Measurements from ENCODE around the gene TM6SF1. TPM values are rescaled to one million over a fixed set of nuclear protein-coding genes. Genes with fewer than 3 reads are reported as not detected.

The TM6SF1 gene
- total and polyA plus RNA-seq, 4 donors, result 4.7 to 15.6 (median 12.3) TPM

GRCh38 chr15:83112956-83113299 is 5.5 kb downstream of the TM6SF1 start:
- H3K4me1 ChIP-seq (ENCODE audit: control insufficient read depth, insufficient read depth, low read length), result peaks cover 12% of the 10 kb centered on the region
- WGBS (ENCODE audit: insufficient coverage), result 71% methylated on average over 2 of the region's 3 CpGs

GRCh38 chr15:83113881-83114674 is 6.6 kb downstream of the TM6SF1 start:
- Histone ChIP-seq H3K9me3 (ENCODE audit: control insufficient read depth, insufficient read depth, low read length) (no peaks in the 10 kb centered on the region), H3K4me3 (ENCODE audit: low read depth, low read length) (no peak overlapping the region), H3K4me1 (ENCODE audit: control insufficient read depth, insufficient read depth, low read length) (peaks cover under 1% of the 10 kb centered on the region), H3K27ac (ENCODE audit: low read depth, low read length) (no peak overlapping the region), H3K36me3 (ENCODE audit: control insufficient read depth, insufficient read depth, low read length) (peaks cover 18% of the 10 kb centered on the region), H3K27me3 (ENCODE audit: control insufficient read depth, insufficient read depth, low read length) (peaks cover 5% of the 10 kb centered on the region)
- no peak for DNase-seq (ENCODE audit: low read depth in 4 of 6, low spot score in 6 of 6)
- WGBS (ENCODE audit: insufficient coverage), result 94% methylated on average over 3 of the region's 5 CpGs

More at GRCh38 chr15:83112956-83113299, 5.5 kb downstream of the TM6SF1 start:
- DNase-seq (ENCODE audit: low read depth in 4 of 6, low spot score in 6 of 6), result no peak
- Histone ChIP-seq H3K27ac (ENCODE audit: low read depth, low read length) (no peak overlapping the region), H3K36me3 (ENCODE audit: control insufficient read depth, insufficient read depth, low read length) (peaks cover 21% of the 10 kb centered on the region), H3K9me3 (ENCODE audit: control insufficient read depth, insufficient read depth, low read length) (no peaks in the 10 kb centered on the region), H3K27me3 (ENCODE audit: control insufficient read depth, insufficient read depth, low read length) (peaks cover 16% of the 10 kb centered on the region), H3K4me3 (ENCODE audit: low read depth, low read length) (no peak overlapping the region)

- no peaks in the 10 kb centered on the region for H3K9me3 ChIP-seq (ENCODE audit: control insufficient read depth, insufficient read depth, low read length)
- 90% methylated on average over 3 of the region's 6 CpGs for WGBS (ENCODE audit: insufficient coverage)
- no peaks in the 10 kb centered on the region for H3K4me1 ChIP-seq (ENCODE audit: control insufficient read depth, insufficient read depth, low read length)
Observed at GRCh38 chr15:83114856-83115255, 7.4 kb downstream of the TM6SF1 start.

GRCh38 chr15:83115410-83115809 is 8.0 kb downstream of the TM6SF1 start:
- Histone ChIP-seq H3K4me1 (ENCODE audit: control insufficient read depth, insufficient read depth, low read length) (no peaks in the 10 kb centered on the region), H3K27ac (ENCODE audit: low read depth, low read length) (no peak overlapping the region), H3K27me3 (ENCODE audit: control insufficient read depth, insufficient read depth, low read length) (no peaks in the 10 kb centered on the region), H3K4me3 (ENCODE audit: low read depth, low read length) (no peak overlapping the region), H3K9me3 (ENCODE audit: control insufficient read depth, insufficient read depth, low read length) (no peaks in the 10 kb centered on the region), H3K36me3 (ENCODE audit: control insufficient read depth, insufficient read depth, low read length) (peaks cover 13% of the 10 kb centered on the region)
- DNase-seq (ENCODE audit: low read depth in 4 of 6, low spot score in 6 of 6), result no peak
- WGBS (ENCODE audit: insufficient coverage), result 100% methylated on average over 1 of the region's 3 CpGs

More at GRCh38 chr15:83114856-83115255, 7.4 kb downstream of the TM6SF1 start:
- H3K36me3 ChIP-seq (ENCODE audit: control insufficient read depth, insufficient read depth, low read length), result peaks cover 13% of the 10 kb centered on the region
- H3K27ac ChIP-seq (ENCODE audit: low read depth, low read length), result no peak overlapping the region
- H3K27me3 ChIP-seq (ENCODE audit: control insufficient read depth, insufficient read depth, low read length), result peaks cover 1% of the 10 kb centered on the region
- no peak for DNase-seq (ENCODE audit: low read depth in 4 of 6, low spot score in 6 of 6)
- no peak overlapping the region for H3K4me3 ChIP-seq (ENCODE audit: low read depth, low read length)

GRCh38 chr15:83115831-83116565 is 8.6 kb downstream of the TM6SF1 start:
- 96% methylated on average over 4 of the region's 11 CpGs for WGBS (ENCODE audit: insufficient coverage)

GRCh38 chr15:83118291-83118827 is 10.9 kb downstream of the TM6SF1 start:
- DNase-seq (ENCODE audit: low read depth in 4 of 6, low spot score in 6 of 6), result no peak
- H3K27me3 ChIP-seq (ENCODE audit: control insufficient read depth, insufficient read depth, low read length), result no peaks in the 10 kb centered on the region
- peaks cover 7% of the 10 kb centered on the region for H3K36me3 ChIP-seq (ENCODE audit: control insufficient read depth, insufficient read depth, low read length)
- no peaks in the 10 kb centered on the region for H3K9me3 ChIP-seq (ENCODE audit: control insufficient read depth, insufficient read depth, low read length)
- H3K4me1 ChIP-seq (ENCODE audit: control insufficient read depth, insufficient read depth, low read length), result no peaks in the 10 kb centered on the region
- WGBS (ENCODE audit: insufficient coverage), result 89% methylated on average over 6 of the region's 6 CpGs
- no peak overlapping the region for H3K4me3 ChIP-seq (ENCODE audit: low read depth, low read length)
- no peak overlapping the region for H3K27ac ChIP-seq (ENCODE audit: low read depth, low read length)

More at GRCh38 chr15:83115831-83116565, 8.6 kb downstream of the TM6SF1 start:
- H3K27ac ChIP-seq (ENCODE audit: low read depth, low read length), result no peak overlapping the region
- no peak for DNase-seq (ENCODE audit: low read depth in 4 of 6, low spot score in 6 of 6)
- H3K36me3 ChIP-seq (ENCODE audit: control insufficient read depth, insufficient read depth, low read length), result peaks cover 13% of the 10 kb centered on the region
- no peak overlapping the region for H3K4me3 ChIP-seq (ENCODE audit: low read depth, low read length)
- H3K27me3 ChIP-seq (ENCODE audit: control insufficient read depth, insufficient read depth, low read length), result no peaks in the 10 kb centered on the region
- H3K4me1 ChIP-seq (ENCODE audit: control insufficient read depth, insufficient read depth, low read length), result no peaks in the 10 kb centered on the region
- H3K9me3 ChIP-seq (ENCODE audit: control insufficient read depth, insufficient read depth, low read length), result no peaks in the 10 kb centered on the region

- Histone ChIP-seq H3K36me3 (ENCODE audit: control insufficient read depth, insufficient read depth, low read length) (peaks cover 2% of the 10 kb centered on the region), H3K4me3 (ENCODE audit: low read depth, low read length) (no peak overlapping the region), H3K27ac (ENCODE audit: low read depth, low read length) (no peak overlapping the region), H3K9me3 (ENCODE audit: control insufficient read depth, insufficient read depth, low read length) (no peaks in the 10 kb centered on the region), H3K4me1 (ENCODE audit: control insufficient read depth, insufficient read depth, low read length) (no peaks in the 10 kb centered on the region), H3K27me3 (ENCODE audit: control insufficient read depth, insufficient read depth, low read length) (no peaks in the 10 kb centered on the region)
- DNase-seq (ENCODE audit: low read depth in 4 of 6, low spot score in 6 of 6), result no peak
- 92% methylated on average over 4 of the region's 4 CpGs for WGBS (ENCODE audit: insufficient coverage)
Observed at GRCh38 chr15:83118968-83119367, 11.5 kb downstream of the TM6SF1 start.

- Histone ChIP-seq H3K9me3 (ENCODE audit: control insufficient read depth, insufficient read depth, low read length) (no peaks in the 10 kb centered on the region), H3K4me1 (ENCODE audit: control insufficient read depth, insufficient read depth, low read length) (no peaks in the 10 kb centered on the region), H3K27me3 (ENCODE audit: control insufficient read depth, insufficient read depth, low read length) (no peaks in the 10 kb centered on the region), H3K27ac (ENCODE audit: low read depth, low read length) (no peak overlapping the region), H3K36me3 (ENCODE audit: control insufficient read depth, insufficient read depth, low read length) (peaks cover 2% of the 10 kb centered on the region), H3K4me3 (ENCODE audit: low read depth, low read length) (no peak overlapping the region)
- 94% methylated on average over 5 of the region's 9 CpGs for WGBS (ENCODE audit: insufficient coverage)
- DNase-seq (ENCODE audit: low read depth in 4 of 6, low spot score in 6 of 6), result no peak
Observed at GRCh38 chr15:83119968-83120581, 12.6 kb downstream of the TM6SF1 start.

GRCh38 chr15:83123529-83123928 is 16.1 kb downstream of the TM6SF1 start:
- Histone ChIP-seq H3K4me1 (ENCODE audit: control insufficient read depth, insufficient read depth, low read length) (no peaks in the 10 kb centered on the region), H3K27ac (ENCODE audit: low read depth, low read length) (no peak overlapping the region), H3K27me3 (ENCODE audit: control insufficient read depth, insufficient read depth, low read length) (no peaks in the 10 kb centered on the region), H3K36me3 (ENCODE audit: control insufficient read depth, insufficient read depth, low read length) (no peaks in the 10 kb centered on the region), H3K4me3 (ENCODE audit: low read depth, low read length) (no peak overlapping the region), H3K9me3 (ENCODE audit: control insufficient read depth, insufficient read depth, low read length) (no peaks in the 10 kb centered on the region)
- no peak for DNase-seq (ENCODE audit: low read depth in 4 of 6, low spot score in 6 of 6)
- WGBS (ENCODE audit: insufficient coverage), result no CpG with 5 or more reads among the region's 1 CpG
